AG04450 (cell line): ENCODE results near the gene STAB1. TPM values are rescaled to one million over a fixed set of nuclear protein-coding genes. Genes with fewer than 3 reads are reported as not detected.
A peak's percentile ranks its signal among the peaks of the same experiment; 100 is the strongest.

Experiments
- CTCF ChIA-PET: fragments of 300-600, 350-600 bp; formaldehyde crosslinking; extraction: SDS; loops from one replicate; lab custom pipeline; 2022; ENCODE audit warnings: antibody characterized with exemption, inconsistent platforms; lab: Charles Lee
- POLR2A ChIA-PET: fragments of 350-600 bp; formaldehyde crosslinking; extraction: SDS; loops from one replicate; lab custom pipeline; 2021; ENCODE audit warnings: antibody characterized with exemption, inconsistent platforms; lab: Yijun Ruan, JAX
- DNase-seq: peaks from one replicate; pipeline ENCODE4 v3.0.0-alpha.2; 2011; ENCODE audit warnings: low read depth, low spot score
- H3K27ac ChIP-seq: one replicate; pipeline ENCODE4 v1.5.1; 2012; ENCODE audit warnings: low read depth, low read length, control low read depth
- H3K27me3 ChIP-seq: one replicate; pipeline ENCODE4 v1.6.0; 2012; ENCODE audit warnings: low read length; ENCODE audit not compliant: control insufficient read depth, insufficient read depth
- H3K4me3 ChIP-seq: 2 replicates; pipeline ENCODE4 v1.5.1; 2011; ENCODE audit warnings: mild to moderate bottlenecking, low read depth, low read length, control low read depth
- H3K9me3 ChIP-seq: 2 replicates; pipeline ENCODE4 v1.5.1; 2012; ENCODE audit warnings: low read length; ENCODE audit not compliant: control insufficient read depth, insufficient read depth
- CTCF ChIP-seq: IDR thresholded peaks from 2 replicates; pipeline ENCODE4 v1.5.1; 2011; ENCODE audit warnings: low read depth, low read length, control low read depth, inconsistent platforms
- polyA plus RNA-seq: library from polyadenylated mRNA; depleted of rRNA; stranded (reverse); fragments of >200 nt; gene quantifications from 2 replicates; pipeline ENCODE4 v1.2.3, GENCODE V29; 2011

The STAB1 gene
- polyA plus RNA-seq, 1 experiment, result 0.02 TPM

GRCh38 chr3:52558436-52558835, 63.3 kb downstream of the STAB1 start:
- ChIA-PET CTCF (no interaction called here), POLR2A (no interaction called here)
- Histone ChIP-seq H3K4me3 (no peak overlapping the region), H3K9me3 (no peaks in the 10 kb centered on the region), H3K27me3 (no peaks in the 10 kb centered on the region), H3K27ac (no peak overlapping the region)
- DNase-seq, result no peak
- TF ChIP-seq CTCF, result no peak

GRCh38 chr3:52561028-52561747, 66.0 kb downstream of the STAB1 start:
- ChIA-PET POLR2A (no interaction called here), CTCF (interaction anchor here (0.6 kb wide), 1 partner anchor 80 kb away, joined by 6 read pairs; no protein-coding TSS in a partner anchor)
- H3K27ac ChIP-seq, result no peak overlapping the region
- H3K9me3 ChIP-seq, result no peaks in the 10 kb centered on the region
- H3K27me3 ChIP-seq, result no peaks in the 10 kb centered on the region
- H3K4me3 ChIP-seq, result no peak overlapping the region
- no peak for TF ChIP-seq CTCF
- no peak for DNase-seq

DNA sequence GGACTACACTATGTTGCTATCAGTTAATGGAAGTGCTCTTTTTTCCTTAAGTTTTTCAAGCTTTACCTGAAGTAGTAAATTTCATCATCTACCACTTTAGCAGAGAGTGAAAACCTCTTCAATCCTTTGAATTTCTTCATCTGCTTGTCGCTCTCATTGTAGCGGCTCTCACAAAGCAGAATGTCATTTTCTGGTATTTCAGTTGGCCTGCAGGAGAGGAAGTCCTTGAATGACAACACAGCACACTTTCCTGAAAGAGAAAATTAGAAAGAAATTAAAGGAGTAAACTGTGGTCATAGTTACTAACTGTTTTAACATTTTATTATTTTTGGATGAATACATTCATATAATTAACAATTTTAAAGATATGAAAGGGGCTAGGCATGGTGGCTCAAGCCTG, 68.8 kb downstream of the STAB1 start:
- CTCF ChIA-PET, result interaction anchor here (1.1 kb wide), 1 partner anchor 225 kb away, joined by 3 read pairs; no protein-coding TSS in a partner anchor

GRCh38 chr3:52568069-52568468, 72.9 kb downstream of the STAB1 start:
- Histone ChIP-seq H3K4me3 (no peak overlapping the region), H3K27me3 (no peaks in the 10 kb centered on the region), H3K9me3 (no peaks in the 10 kb centered on the region), H3K27ac (no peak overlapping the region)
- no peak for DNase-seq
- no peak for TF ChIP-seq CTCF
- ChIA-PET POLR2A (no interaction called here), CTCF (no interaction called here)

More for the DNA sequence above, 68.8 kb downstream of the STAB1 start:
- Histone ChIP-seq H3K27me3 (no peaks in the 10 kb centered on the region), H3K9me3 (no peaks in the 10 kb centered on the region), H3K27ac (no peak overlapping the region), H3K4me3 (no peak overlapping the region)
- DNase-seq, result no peak
- POLR2A ChIA-PET, result interaction anchor here (0.7 kb wide), 1 partner anchor 228 kb away, joined by 4 read pairs; no protein-coding TSS in a partner anchor
- no peak for TF ChIP-seq CTCF

- ChIA-PET CTCF (interaction anchor here (0.9 kb wide), 1 partner anchor 98 kb away, joined by 3 read pairs; no protein-coding TSS in a partner anchor), POLR2A (interaction anchor here (0.7 kb wide), 1 partner anchor 97 kb away, joined by 9 read pairs; no protein-coding TSS in a partner anchor)
- no peaks in the 10 kb centered on the region for H3K27me3 ChIP-seq
- no peak for TF ChIP-seq CTCF
- H3K9me3 ChIP-seq, result no peaks in the 10 kb centered on the region
- H3K4me3 ChIP-seq, result no peak overlapping the region
- no peak overlapping the region for H3K27ac ChIP-seq
- DNase-seq, result peak; percentile 3
These were observed 74.9 kb downstream of the STAB1 start for GRCh38 chr3:52570076-52570475.
